ENCODE data around the gene ATP13A2.

DNA sequence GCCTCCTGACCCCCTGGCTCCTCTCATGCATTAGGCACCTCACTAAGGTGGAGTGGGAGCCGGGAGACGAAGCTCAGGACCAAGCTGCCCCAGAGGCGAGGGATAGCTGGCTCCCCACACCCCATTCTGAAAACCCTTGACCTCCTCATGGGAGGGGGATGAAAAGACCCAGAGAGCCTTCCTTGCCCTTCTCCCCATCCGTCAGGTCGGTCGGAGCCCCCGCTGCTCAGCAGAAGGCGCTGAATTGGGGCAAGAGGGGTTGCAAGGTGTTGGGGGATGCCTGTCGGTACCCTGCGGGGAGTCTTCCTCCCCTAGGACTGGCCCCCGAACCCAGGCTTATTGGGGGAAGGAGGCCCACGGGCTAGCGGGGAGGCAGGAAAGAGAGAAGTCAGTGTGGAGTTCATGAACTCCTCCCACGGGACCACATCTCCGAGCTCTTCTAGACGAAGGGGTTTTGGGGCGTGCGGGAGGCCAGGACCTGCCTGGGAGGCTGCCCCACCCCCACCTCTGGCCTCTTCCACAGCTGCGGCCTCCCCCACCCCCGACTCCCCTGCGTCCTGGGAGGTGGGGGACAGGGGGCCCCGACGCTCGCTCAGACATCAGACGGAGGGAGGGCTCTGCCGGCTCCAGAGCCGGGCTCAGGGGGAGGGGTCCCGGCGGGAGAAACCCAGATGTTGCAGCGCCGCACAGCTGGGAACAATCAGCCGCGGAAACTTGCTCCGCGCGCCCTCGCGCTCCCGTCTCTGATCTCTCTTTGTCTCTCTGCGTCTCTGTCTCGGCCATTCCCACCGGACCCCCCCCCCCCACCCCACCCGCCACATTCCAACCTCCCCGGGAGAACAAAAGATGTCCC, 32.0 kb downstream of the ATP13A2 start:
- TF ChIP-seq, protein P1, sequence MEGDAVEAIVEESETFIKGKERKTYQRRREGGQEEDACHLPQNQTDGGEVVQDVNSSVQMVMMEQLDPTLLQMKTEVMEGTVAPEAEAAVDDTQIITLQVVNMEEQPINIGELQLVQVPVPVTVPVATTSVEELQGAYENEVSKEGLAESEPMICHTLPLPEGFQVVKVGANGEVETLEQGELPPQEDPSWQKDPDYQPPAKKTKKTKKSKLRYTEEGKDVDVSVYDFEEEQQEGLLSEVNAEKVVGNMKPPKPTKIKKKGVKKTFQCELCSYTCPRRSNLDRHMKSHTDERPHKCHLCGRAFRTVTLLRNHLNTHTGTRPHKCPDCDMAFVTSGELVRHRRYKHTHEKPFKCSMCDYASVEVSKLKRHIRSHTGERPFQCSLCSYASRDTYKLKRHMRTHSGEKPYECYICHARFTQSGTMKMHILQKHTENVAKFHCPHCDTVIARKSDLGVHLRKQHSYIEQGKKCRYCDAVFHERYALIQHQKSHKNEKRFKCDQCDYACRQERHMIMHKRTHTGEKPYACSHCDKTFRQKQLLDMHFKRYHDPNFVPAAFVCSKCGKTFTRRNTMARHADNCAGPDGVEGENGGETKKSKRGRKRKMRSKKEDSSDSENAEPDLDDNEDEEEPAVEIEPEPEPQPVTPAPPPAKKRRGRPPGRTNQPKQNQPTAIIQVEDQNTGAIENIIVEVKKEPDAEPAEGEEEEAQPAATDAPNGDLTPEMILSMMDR (optimal IDR thresholded peaks at IDR 0.05 in 1 of 3, IDR thresholded peaks at IDR 0.05 in 1 of 3, conservative IDR thresholded peaks at IDR 0.05 in 1 of 3; ENCODE audit: extremely low read depth in 1 of 3, insufficient read depth in 2 of 3, low read length in 3 of 3): no peak
- no peak for TF ChIP-seq EZH2 (IDR thresholded peaks at IDR 0.05; ENCODE audit: low read length)

Data from keratinocyte (primary cell).